ENCODE measurements around the gene EGLN3.
A peak's percentile ranks its signal among the peaks of the same experiment; 100 is the strongest.
"Not testable (repeated sequence)": the region's sequence is repeated elsewhere in the genome, so short reads cannot be mapped to it uniquely, and the experiment has no call there.

Gene EGLN3

DNA sequence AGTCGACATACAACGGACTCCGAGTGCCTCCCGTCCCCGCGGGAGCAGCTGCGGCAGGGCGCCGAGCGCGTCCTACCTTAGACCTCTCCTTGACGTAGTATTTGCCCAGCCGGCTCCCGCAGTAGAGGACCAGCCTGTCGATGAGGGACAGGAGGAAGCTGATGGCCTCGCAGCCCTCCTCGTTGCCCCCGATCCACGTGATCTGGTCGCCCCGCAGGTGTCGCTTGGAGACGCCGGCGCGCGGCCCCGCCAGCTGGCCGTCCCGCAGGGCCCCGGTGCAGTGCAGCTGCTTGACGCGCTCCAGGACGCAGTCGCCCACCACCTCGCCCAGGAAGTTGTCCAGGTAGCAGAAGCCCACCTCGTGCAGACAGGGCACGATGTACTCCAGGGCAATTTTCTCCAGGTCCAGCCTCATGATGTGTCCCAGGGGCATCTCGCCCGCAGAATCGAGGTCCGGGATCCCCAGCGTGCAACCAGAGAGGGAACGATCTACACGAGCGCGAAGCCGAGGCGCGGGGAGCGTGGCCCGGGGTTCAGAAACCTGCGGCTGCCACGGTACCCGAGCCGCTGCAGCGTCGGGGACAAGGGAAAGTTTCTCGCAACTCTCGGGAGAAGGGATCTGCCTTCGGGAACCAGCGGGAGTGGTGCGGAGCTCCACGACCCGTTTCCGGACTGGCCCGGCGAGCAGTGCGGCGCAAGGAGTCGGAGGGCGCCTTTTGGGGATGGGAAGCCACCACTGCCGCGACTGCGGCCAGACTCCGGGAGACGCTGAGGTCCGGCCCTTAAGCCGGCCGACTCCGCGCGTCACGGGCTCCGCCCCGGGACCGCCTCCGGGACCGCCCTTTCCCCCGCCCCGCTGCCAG is at the start of gene EGLN3:
TSS of gene EGLN3 (minus strand) at position 755 of the 863 bp plus-strand sequence. CDS start at position 433, 322 bp downstream.
- peak; percentile 0 for DNase-seq (ENCODE audit: low read depth, low spot score)

DNA sequence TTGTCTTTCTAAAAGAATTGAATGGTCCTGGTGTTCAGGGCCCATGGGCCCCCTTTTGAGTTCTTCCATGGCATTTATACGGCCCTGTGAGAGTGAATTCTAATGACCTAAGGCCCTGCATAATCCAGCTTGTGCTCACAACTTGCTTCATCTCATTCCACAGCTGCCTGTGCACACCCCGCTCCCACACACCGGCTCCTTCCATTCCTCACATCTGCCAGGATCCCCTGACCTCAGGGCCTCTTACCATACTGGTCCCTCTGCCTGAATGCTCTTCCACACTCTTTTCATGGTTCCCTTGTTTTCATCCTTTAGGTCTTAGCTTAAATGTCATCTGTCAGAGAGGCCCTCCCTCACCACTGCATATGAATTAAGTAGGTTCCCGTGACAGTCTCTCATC is 49.5 kb upstream of the EGLN3 start:
- DNase-seq (ENCODE audit: low read depth, low spot score) = no peak

DNA sequence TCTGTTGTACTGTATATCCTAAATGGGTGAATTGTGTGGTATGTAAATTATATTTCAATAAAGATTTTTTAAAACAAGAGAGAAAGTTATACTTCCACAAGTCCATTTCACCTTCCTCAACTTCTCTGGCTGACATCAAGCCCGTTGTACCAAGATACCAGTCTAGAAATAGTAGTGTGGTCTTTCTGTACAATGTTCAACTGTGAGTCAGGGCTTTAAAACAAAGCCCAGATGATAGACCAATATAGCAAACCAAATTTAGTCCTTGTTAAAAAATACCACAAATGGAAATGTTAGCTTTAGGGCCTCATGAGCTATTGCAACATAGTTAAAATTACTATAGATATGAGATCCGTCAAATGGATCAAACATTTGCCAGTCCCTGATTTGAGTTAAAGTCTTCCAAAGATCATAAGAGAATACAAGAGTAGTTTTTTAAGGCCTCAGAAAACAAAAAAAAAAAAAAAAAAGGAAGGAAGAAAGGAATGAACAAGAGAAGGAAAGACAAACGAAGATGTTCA is 49.0 kb upstream of the EGLN3 start:
- DNase-seq (ENCODE audit: low read depth, low spot score) = no peak

DNA sequence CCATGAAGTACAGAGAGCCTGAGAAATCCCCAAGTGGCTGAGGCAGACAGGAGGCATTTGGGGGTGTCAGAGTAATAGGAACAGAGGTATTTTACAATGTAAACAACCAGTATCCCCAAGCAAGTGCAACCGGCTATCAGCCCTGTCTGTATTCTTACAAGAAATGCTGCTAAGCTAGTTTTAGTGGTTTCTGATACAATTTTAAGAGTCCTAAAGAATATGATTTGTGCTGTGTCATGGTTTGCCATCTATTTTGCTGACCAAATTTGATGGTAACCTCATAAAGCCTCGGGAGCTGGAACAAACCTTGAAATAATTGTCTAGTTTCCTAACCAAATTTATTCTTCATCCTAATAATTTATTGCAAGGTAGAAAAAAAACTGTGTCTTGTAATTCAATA is 46.7 kb upstream of the EGLN3 start:
- DNase-seq (ENCODE audit: low read depth, low spot score) = no peak

DNA sequence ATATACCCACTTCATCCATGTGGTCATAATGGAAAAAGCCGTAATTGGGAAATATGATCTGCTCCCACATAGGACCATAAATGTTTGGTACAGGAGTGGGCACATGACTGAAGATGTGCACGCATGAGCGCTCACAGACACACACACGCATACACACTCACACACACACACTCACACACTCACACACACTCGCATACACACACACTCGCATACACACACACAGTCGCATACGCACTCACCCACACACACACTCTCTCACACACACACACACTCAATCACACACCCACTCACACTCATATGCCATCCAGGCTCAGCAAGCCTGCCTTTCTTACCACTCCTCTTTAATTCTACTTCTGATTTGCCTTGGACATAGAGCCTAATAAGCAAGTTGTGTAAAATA is 45.6 kb upstream of the EGLN3 start:
- DNase-seq (ENCODE audit: low read depth, low spot score) = no peak

DNA sequence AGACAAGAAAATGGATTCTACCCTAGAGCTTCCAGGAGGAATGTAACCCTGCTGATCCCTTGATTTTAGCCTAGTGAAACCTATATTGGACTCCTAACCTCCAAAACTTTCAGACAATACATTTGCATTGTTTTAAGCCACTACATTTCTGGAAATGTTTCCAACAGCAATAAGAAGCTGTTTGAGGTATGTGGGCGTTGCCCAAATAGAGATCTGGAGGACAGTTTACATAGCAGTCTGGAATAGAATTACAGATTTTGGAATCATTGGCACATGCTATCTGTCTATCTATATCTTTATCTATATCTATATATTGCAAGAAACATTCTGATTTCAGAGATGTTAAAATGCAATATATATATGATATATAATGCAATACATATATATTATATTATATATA is 42.4 kb upstream of the EGLN3 start:
- no peak for DNase-seq (ENCODE audit: low read depth, low spot score)

DNA sequence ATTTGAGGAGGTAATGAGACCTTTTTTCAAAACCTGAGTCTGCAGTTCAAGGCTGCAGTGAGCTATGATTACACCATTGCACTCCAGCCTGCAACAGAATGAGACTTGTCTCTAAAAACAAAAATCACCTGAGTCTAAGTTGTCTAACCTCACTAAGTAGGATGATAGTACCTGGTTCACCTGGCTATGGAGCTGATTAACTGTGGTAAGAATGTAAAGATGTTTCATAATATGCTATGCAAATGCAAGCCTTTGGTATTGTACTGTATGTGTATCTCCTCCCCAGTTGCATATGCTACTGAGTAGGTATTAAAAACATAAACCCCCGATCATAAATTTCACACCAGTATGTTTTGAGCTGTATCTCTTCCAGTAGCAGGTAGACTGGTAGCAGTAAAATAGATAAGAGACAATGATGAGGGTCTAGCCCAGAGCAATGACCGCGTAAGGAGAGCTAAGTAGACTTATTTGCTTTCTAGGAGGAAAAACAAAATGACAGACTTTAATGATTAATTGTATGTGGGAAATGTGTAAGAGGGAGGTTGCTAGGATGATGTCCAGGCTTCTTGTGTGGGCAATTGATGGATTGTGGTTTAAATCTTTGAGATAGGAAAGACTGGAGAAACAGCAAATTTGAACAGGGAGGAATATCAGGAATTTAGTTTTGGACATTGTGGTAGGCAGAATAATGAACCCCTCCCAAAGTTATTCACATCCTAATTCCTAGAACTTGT is 41.6 kb upstream of the EGLN3 start:
- no peak for DNase-seq (ENCODE audit: low read depth, low spot score)

DNA sequence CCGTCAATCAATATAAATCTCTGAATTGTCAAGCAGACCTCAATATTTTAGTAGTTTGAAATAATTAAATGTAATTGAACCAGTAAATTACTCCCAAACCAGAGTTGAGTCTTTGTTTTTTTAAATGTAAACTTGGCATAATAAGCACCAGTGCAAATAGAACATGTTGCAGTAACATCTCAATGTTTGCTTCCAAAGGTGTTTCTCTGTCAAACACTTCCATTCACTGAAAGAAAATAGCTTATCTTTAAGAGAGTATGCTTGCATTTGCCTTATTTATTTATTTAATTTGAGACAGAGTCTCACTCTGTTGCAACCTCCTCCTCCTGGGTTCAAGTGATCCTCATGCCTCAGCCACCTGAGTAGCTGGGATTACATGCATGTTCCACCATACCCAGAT is 39.9 kb upstream of the EGLN3 start:
- no peak for DNase-seq (ENCODE audit: low read depth, low spot score)

DNA sequence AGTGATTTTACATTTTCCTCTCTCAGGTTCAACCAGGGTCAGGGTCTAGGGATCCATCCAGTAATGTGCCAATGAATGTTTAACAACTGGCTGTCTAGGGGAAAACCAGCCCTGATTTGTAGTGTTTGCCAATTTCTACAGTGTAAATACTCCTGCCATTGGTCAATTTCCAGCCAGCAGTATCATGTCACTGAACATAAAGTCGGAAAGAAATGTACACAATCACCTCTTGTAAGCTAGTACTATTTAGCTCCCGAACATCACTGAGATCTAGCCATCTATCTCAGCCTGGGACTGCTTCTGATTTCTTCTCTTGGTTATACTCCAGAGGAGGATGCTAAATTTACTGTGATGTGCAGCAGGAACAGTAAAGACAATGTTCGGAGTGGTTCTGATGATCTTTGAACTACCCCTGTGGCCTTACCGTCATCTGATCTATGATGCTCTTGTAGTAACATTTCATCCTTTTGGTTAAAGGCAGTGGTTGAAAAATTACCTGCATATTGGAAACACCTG is 36.7 kb upstream of the EGLN3 start:
- DNase-seq (ENCODE audit: low read depth, low spot score) = no peak

DNA sequence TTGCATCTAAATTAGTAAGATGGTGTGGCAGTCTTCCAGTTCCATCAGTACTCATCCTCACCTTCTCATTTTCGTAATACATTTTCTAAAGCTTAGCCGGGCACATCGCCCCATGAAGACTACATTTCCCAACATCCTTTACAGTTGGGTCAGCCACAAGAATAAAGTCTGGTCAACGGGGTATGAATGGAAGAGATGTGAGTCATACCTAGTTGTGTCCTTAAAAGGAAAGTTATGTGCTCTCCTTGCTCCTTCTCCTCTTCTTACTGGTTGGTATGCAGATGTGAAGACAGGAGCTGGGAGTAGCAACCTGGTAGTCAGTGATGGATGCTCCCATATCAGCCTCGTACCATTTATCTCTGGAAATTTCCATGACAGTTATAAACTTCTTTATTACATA is 35.9 kb upstream of the EGLN3 start:
- DNase-seq (ENCODE audit: low read depth, low spot score) = no peak

DNA sequence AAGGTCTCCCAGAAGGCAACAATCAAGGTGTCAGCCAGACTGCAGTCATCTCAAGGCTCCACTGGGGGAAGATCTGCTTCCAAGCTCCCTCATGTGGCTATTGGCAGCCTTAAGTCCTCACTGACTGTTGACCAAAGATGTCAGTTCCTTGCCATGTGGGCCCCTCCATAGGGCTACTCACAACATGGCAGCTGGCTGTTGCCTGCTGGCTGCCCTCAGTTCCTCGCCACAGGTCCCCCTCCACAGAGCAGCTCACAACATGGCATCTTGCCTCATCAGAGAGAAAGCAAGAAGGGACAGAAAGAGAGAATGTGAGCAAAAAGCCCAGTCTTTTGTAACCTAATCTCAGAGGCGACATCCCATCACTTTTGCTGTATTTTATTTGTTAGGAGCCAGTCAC is 34.4 kb upstream of the EGLN3 start:
- DNase-seq (ENCODE audit: low read depth, low spot score) = no peak

DNA sequence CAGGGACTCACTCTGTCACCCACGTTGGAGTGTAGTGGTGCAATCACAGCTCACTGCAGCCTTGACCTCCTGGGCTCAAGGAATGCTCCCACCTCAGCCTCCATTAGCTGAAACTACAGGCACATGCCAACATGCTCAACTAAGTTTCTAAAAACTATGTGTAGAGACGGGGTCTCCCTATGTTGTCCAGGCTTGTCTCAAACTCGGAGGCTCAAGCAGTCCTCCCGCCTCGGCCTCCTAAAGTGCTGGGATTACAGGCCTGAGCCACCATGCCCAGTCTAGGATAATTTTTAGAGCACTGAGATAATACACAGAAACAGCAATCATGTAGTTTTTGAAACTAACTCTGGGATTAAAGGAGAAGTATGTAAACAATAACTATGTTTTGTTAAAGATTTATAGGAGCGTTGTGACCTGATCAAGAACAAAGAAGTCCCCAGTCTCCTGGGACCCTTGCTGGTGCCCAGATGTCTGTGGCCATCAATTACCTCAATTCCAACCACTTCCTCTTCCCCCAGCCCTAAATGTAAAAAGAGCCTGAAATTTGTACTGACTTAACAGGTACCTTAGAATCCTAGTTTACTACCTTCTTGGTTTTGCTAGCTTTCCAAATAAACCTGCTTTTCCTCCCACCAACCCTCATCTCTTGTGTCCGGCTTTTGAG is 28.9 kb upstream of the EGLN3 start:
- DNase-seq (ENCODE audit: low read depth, low spot score) = no peak

DNA sequence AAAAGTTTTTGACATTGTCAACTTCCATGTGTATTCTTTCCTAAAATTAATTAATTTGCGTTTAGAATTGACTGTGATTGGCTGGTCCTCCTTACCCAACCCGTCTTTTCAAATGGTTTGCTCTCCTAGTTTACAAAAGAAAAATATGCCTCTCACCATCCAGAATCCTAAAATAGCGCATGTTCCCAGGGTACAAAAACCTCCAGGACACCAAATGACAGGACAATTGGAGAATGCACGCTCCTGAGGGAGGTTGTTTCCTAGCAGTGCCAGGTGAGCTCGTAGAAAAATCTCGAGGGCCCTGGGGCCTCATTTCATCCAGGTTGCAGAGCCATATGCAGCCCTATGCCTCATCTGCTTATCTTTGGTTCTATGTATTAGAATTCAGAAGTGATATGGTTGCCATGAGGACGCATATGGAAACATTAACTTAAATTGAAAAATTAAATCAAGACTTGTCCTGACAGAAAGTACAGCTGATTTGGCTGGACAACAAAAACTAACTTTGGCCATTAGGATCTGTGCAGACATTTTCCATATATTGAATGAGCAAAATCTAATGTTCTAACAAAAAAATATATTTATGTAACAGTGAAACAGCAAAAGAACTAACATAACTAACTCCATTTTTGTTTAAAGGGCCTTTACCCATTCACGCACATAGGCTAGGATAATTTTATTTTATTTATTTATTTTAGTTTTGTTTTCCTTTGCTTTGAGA is 28.2 kb upstream of the EGLN3 start:
- no peak for DNase-seq (ENCODE audit: low read depth, low spot score)

DNA sequence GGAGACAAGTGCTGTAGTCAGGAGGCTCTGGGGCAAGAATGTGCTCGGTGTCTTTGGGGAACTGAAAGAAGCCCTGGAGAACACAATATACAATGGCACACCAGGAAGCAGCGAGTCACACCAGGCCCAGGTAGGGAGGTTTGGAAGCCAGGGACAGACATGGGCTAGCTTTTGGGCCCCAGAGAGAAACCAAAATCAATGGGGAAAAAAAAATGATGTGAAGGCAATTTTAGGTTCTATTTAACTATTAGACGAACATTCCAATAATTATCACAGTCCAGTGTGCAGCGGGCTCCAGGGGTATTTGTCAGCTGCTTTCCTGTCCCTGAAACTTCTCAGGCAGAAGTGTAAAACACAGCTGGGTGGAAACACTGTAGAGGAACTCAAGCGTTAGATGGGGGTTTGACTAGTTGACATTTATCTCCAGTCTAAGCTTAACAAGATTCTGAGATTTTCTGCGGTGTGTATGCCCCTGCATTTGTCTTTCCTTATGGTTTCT is 21.8 kb upstream of the EGLN3 start:
- DNase-seq (ENCODE audit: low read depth, low spot score) = no peak

DNA sequence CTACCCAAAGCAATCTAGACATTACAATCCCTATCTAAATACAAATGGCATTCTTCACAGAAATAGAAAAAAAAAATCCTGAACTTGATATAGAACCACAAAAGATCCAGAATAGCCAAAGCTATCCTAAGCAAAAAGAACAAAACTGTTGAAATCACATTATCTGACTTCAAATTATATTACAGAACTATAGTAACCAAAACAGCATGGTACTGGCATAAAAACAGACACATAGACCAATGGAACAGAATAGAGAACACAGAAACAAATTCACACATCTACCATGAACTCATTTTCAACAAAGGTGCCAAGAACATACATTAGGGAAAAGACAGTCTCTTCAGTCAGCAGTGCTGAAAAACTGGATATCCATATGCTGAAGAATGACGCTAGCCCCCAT is 19.0 kb upstream of the EGLN3 start:
- DNase-seq (ENCODE audit: low read depth, low spot score) = not testable (repeated sequence)

DNA sequence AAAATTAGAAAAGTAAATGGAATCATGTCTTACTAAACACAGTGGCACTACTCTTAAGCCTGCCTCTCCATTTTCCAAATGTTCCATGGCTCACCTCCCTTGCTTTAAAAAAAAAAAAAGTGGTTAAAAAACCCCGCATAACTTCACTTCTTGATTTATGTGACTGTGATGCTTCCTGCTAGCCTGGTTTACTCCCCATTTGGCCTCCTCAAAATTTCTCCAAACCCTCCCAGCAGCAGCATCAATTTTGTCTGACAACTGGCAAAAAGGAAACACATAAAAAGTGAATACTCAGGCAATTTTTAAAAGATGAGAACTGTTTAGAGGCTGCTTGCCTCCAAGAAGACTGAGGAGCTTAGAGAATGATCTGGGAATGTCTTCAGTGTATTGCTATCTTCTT is 17.8 kb upstream of the EGLN3 start:
- DNase-seq (ENCODE audit: low read depth, low spot score) = no peak

DNA sequence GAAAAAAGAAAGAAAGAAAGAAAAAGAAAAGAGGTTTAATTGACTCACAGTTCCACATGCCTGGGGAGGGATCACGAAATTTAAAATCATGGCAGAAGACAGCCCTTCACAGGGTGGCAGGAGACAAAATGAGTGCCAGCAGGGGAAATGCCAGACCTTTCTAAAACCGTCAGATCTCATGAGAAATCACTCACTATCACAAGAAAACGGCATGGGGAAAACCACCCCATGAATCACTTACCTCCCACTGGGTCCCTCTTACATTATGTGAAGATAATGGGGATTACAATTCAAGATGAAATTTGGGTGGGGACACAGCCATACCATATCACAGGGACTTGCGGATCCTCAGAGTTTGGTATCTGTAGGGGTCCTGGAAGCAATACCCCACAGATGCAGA is 16.3 kb upstream of the EGLN3 start:
- no peak for DNase-seq (ENCODE audit: low read depth, low spot score)

DNA sequence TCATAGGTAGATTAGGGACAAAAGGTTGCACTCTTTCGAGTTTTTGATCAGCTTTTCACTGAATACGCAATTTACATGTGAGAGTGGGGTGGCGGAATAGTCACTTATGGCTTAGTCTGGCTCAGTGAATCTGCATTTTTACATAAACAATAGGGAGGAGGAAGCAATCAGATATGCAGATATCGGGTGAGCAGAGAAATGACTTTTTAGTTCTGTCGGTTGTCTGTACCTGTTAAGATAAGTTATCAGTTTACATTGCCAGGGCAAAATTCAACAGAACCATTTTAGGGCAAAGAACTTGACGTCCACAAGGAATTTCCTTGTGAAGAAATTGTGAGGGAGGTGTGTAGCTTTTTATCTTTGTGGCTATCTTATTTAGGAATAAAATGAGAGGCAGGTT is 15.4 kb upstream of the EGLN3 start:
- DNase-seq (ENCODE audit: low read depth, low spot score) = no peak

DNA sequence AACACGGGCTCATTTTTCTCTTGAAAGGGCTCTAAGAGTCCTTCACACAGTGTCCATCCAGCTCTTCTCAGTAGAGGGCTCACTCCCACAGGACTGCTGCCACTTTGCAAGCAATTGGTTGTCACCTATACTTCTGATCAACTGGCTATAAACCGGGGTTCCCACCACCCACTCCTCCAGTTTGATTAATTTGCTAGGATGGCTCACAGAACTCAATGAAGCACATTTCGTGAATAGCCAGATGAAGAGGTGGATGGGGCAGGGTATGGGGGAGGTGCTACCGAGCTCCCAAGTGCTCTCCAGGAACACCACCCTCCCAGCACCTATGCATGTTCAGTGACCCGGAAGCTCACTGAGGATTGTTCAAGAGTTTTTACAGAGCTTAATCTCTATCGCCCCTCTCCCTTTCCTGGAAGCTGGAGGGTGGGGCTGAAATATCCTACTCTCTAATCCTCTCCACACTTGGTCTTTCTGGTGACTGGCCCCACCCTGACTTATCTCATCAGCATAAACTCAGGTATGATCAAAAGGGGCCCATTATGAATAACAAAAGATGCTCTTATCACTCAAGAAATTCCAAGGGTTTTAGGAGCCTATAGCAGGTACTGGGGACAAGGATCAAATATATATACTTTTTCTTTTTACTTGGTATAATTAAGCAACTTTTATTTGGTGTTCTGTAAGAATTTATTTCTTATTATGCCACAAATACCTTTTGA is 13.9 kb upstream of the EGLN3 start:
- DNase-seq (ENCODE audit: low read depth, low spot score) = no peak

DNA sequence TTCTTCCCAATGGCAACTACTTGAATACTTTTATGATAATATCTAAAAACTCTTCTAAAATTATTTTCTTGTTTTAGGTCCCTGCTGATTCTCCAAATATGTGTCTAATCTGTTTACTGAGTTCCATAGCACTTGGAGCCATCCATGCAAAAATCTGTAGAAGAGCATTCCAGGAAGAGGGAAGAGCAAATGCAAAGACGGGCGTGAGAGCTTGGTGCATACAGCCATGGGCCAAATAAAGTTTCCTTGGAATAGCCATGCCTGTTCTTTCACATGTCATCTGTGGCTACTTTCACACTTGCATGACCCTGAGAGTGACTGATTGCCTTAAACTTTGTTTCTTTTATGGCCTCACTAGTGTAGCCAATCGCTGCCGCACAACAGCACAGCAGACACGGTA is 13.0 kb upstream of the EGLN3 start:
- no peak for DNase-seq (ENCODE audit: low read depth, low spot score)

DNA sequence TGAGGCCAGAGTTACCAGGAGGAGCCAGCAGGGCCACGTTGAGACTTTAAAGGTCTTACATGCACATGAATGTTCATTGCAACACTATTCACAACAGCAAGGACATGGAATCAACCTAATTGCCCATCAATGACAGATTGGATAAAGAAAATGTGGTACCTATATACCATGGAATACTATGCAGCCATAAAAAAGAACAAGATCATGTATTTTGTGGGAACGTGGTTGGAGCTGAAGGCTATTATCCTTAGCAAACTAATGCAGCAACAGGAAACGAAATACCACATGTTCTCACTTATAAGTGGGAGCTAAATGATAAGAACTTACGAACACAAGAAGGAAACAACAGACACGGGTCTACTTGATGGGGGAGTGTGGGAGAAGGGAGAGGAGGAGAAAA is 11.6 kb upstream of the EGLN3 start:
- not testable (repeated sequence) for DNase-seq (ENCODE audit: low read depth, low spot score)
